PC-9 (cell line): ENCODE measurements around the gene MORC1. TPM values are rescaled to one million over a fixed set of nuclear protein-coding genes. Genes with fewer than 3 reads are reported as not detected.

Source experiments
- BruUV-seq: library from RNA; stranded (reverse); fragments of 400-500 nt; replicated peaks from 2 replicates; lab custom pipeline; 2021; lab: Mats Ljungman, UMichigan
- CTCF ChIA-PET: fragments of 300-600 bp; sonication (Branson Sonifier 250); formaldehyde crosslinking; loops from one replicate; lab custom pipeline; 2022; ENCODE audit warnings: antibody characterized with exemption; lab: Charles Lee
- POLR2A ChIA-PET: fragments of 300-600 bp; sonication (Branson Sonifier 250); formaldehyde crosslinking; loops from one replicate; lab custom pipeline; 2022; ENCODE audit warnings: antibody characterized with exemption; ENCODE audit not compliant: unreplicated experiment; lab: Charles Lee
- DNase-seq, 2 experiments: peaks; one replicate each; pipeline versions ENCODE4 v3.0.0 to v3.0.0-alpha.2; 2015 to 2022; ENCODE audit warnings: mixed read lengths in 1 of 2
- H2AFZ ChIP-seq: fragments of 200-600 bp; sonication (generic); 2 replicates; pipeline ENCODE4 v1.8.1; 2017; ENCODE audit warnings: antibody characterized with exemption
- H3F3A ChIP-seq: fragments of 200-600 bp; sonication (generic); 2 replicates; pipeline ENCODE4 v1.8.1; 2017; ENCODE audit warnings: antibody characterized with exemption, mild to moderate bottlenecking, low read depth; ENCODE audit not compliant: insufficient read depth
- H3K27ac ChIP-seq: fragments of 200-600 bp; sonication (generic); 2 replicates; pipeline ENCODE4 v1.6.1; 2016; ENCODE audit warnings: mixed run types
- H3K27me3 ChIP-seq: fragments of 200-600 bp; sonication (generic); 2 replicates; pipeline ENCODE4 v1.6.1; 2016; ENCODE audit warnings: low read depth, mixed run types; ENCODE audit not compliant: insufficient read depth
- H3K36me3 ChIP-seq: fragments of 200-600 bp; sonication (generic); 2 replicates; pipeline ENCODE4 v1.6.1; 2016; ENCODE audit warnings: low read depth, mixed run types
- H3K4me1 ChIP-seq: fragments of 200-600 bp; sonication (generic); replicated peaks from 2 replicates; pipeline ENCODE4 v1.6.1; 2016; ENCODE audit warnings: mixed run types; ENCODE audit not compliant: insufficient read depth
- H3K4me2 ChIP-seq: fragments of 200-600 bp; sonication (generic); 2 replicates; pipeline ENCODE4 v1.6.1; 2017; ENCODE audit warnings: mixed run types
- H3K4me3 ChIP-seq: fragments of 200-600 bp; sonication (generic); 2 replicates; pipeline ENCODE4 v1.6.1; 2016; ENCODE audit warnings: mixed run types
- H3K79me2 ChIP-seq: fragments of 200-600 bp; sonication (generic); 2 replicates; pipeline ENCODE4 v1.6.1; 2017; ENCODE audit warnings: low read depth, mixed run types
- H3K9me2 ChIP-seq: fragments of 200-600 bp; sonication (generic); 2 replicates; pipeline ENCODE4 v1.8.1; 2017; ENCODE audit warnings: mild to moderate bottlenecking; ENCODE audit not compliant: insufficient read depth
- H3K9me3 ChIP-seq: fragments of 200-600 bp; sonication (generic); 2 replicates; pipeline ENCODE4 v1.8.1; 2016; ENCODE audit warnings: low read depth; ENCODE audit not compliant: insufficient read depth
- H4K20me1 ChIP-seq: fragments of 200-600 bp; sonication (generic); 2 replicates; pipeline ENCODE4 v1.8.1; 2017; ENCODE audit not compliant: insufficient read depth
- EZH2 ChIP-seq: fragments of 200-600 bp; sonication (generic); IDR thresholded peaks from 2 replicates; pipeline ENCODE4 v1.8.0; 2017; ENCODE audit warnings: antibody characterized with exemption, low read depth
- intact Hi-C: fragments of 100-400 bp; cut with micrococcal nuclease; formaldehyde crosslinking; loops from one replicate; pipeline ENCODE4 v1.10.0; 2022; ENCODE audit not compliant: unreplicated experiment
- total RNA-seq: library from RNA; stranded (reverse); gene quantifications from 2 replicates; pipeline ENCODE4 v1.2.3, GENCODE V29; 2021
- TF ChIP-seq, protein P1 (sequence below): fragments of 200-600 bp; sonication (generic); conservative IDR thresholded peaks from 2 replicates; pipeline ENCODE4 v1.6.1; 2017; ENCODE audit warnings: mixed run types, antibody characterized with exemption, mild to moderate bottlenecking, moderate library complexity

Gene MORC1
- total RNA-seq, 1 experiment from 2014 or later: not detected

- H3K36me3 ChIP-seq: no peaks in the 10 kb centered on the region
- H3K4me2 ChIP-seq: no peak overlapping the region
- 0 out of 2 replicates have a peak, but pooled peaks cover 2% of the 10 kb centered on the region for H3K9me2 ChIP-seq
- TF ChIP-seq EZH2: no peak
- TF ChIP-seq, protein P1, sequence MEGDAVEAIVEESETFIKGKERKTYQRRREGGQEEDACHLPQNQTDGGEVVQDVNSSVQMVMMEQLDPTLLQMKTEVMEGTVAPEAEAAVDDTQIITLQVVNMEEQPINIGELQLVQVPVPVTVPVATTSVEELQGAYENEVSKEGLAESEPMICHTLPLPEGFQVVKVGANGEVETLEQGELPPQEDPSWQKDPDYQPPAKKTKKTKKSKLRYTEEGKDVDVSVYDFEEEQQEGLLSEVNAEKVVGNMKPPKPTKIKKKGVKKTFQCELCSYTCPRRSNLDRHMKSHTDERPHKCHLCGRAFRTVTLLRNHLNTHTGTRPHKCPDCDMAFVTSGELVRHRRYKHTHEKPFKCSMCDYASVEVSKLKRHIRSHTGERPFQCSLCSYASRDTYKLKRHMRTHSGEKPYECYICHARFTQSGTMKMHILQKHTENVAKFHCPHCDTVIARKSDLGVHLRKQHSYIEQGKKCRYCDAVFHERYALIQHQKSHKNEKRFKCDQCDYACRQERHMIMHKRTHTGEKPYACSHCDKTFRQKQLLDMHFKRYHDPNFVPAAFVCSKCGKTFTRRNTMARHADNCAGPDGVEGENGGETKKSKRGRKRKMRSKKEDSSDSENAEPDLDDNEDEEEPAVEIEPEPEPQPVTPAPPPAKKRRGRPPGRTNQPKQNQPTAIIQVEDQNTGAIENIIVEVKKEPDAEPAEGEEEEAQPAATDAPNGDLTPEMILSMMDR: no peak
- H3K9me3 ChIP-seq: no peaks in the 10 kb centered on the region
- H3K27ac ChIP-seq: no peak overlapping the region
- DNase-seq: no peak
- no TSS peak for BruUV-seq
- no peaks in the 10 kb centered on the region for H3K4me1 ChIP-seq
- POLR2A ChIA-PET: no interaction called here
- no peaks in the 10 kb centered on the region for H3F3A ChIP-seq
- CTCF ChIA-PET: no interaction called here
- H2AFZ ChIP-seq: no peak overlapping the region
- no peaks in the 10 kb centered on the region for H3K79me2 ChIP-seq
- H4K20me1 ChIP-seq: no peaks in the 10 kb centered on the region
- intact Hi-C loops: no loop called here
- H3K4me3 ChIP-seq: no peak overlapping the region
- H3K27me3 ChIP-seq: no peaks in the 10 kb centered on the region; the same call in 1 of the 2 replicates
Observed at GRCh38 chr3:109152320-109152719, 34.4 kb upstream of the MORC1 start.

- Histone ChIP-seq H2AFZ (no peak overlapping the region), H3K9me2 (0 out of 2 replicates have a peak, but pooled peaks cover 2% of the 10 kb centered on the region), H3K4me3 (no peak overlapping the region), H3F3A (no peaks in the 10 kb centered on the region), H3K36me3 (no peaks in the 10 kb centered on the region), H3K79me2 (no peaks in the 10 kb centered on the region), H3K4me1 (no peaks in the 10 kb centered on the region), H3K9me3 (no peaks in the 10 kb centered on the region), H3K27ac (no peak overlapping the region), H3K27me3 (peaks cover 7% of the 10 kb centered on the region; the same call in 1 of the 2 replicates), H4K20me1 (no peaks in the 10 kb centered on the region), H3K4me2 (no peak overlapping the region)
- no peak for DNase-seq
- no TSS peak for BruUV-seq
- intact Hi-C loops: no loop called here
- ChIA-PET POLR2A (no interaction called here), CTCF (no interaction called here)
- TF ChIP-seq, protein P1: no peak
- TF ChIP-seq EZH2: no peak
Observed at GRCh38 chr3:109149078-109149477, 31.1 kb upstream of the MORC1 start.

GRCh38 chr3:109143646-109144045, 25.7 kb upstream of the MORC1 start:
- CTCF ChIA-PET: no interaction called here
- no peak overlapping the region for H3K27ac ChIP-seq
- no peaks in the 10 kb centered on the region for H3K36me3 ChIP-seq
- no peak for TF ChIP-seq EZH2
- TF ChIP-seq, protein P1: no peak
- H3K79me2 ChIP-seq: no peaks in the 10 kb centered on the region
- no peaks in the 10 kb centered on the region for H4K20me1 ChIP-seq
- H3F3A ChIP-seq: no peaks in the 10 kb centered on the region
- peaks cover 7% of the 10 kb centered on the region; the same call in 1 of the 2 replicates for H3K27me3 ChIP-seq
- POLR2A ChIA-PET: interaction anchor here (0.6 kb wide), 2 partner anchors 29 to 152 kb away, joined by 3 to 4 read pairs; no protein-coding TSS in a partner anchor
- no peaks in the 10 kb centered on the region for H3K9me2 ChIP-seq
- H3K4me1 ChIP-seq: no peaks in the 10 kb centered on the region
- BruUV-seq: no TSS peak
- no peaks in the 10 kb centered on the region for H3K9me3 ChIP-seq
- no peak overlapping the region for H3K4me3 ChIP-seq
- DNase-seq: no peak
- intact Hi-C loops: no loop called here
- no peak overlapping the region for H3K4me2 ChIP-seq
- H2AFZ ChIP-seq: no peak overlapping the region
